ENCODE data around the gene SPAG9.

DNA sequence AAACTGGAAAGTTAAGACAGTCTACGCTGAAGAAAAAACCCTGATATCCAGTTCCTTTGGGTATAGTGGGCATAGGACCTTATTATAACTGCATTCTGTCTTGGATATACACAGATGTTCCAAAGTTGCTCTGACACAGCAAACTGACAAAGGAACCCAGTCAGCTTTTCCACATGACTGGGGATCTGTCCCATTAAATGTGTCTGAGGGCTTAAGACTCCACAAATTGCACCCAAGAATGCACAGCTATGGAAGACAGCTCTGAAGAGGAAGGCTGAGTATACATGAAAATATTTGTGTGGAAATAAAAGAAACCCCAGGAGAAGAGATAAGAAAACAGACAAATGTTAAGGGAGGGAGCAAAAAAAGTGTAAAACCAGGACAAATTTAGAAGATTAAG lies 114.1 kb downstream of the SPAG9 start:
- TF ChIP-seq RAD21 (IDR thresholded peaks at IDR 0.05; ENCODE audit: low read depth) (no peak), EZH2 (IDR thresholded peaks at IDR 0.05) (no peak), ZBTB33 (IDR thresholded peaks at IDR 0.05; ENCODE audit: extremely low read depth, insufficient replicate concordance, low read length) (no peak), CTCF (IDR thresholded peaks at IDR 0.05 in 2 of 3, conservative IDR thresholded peaks at IDR 0.05 in 1 of 3; ENCODE audit: borderline replicate concordance in 1 of 3, insufficient read depth in 1 of 3, low read depth in 2 of 3, low read length in 2 of 3) (no peak), TCF7L2 (IDR thresholded peaks at IDR 0.05; ENCODE audit: borderline replicate concordance, extremely low read depth, insufficient read depth, insufficient read length) (no peak), POLR2A (IDR thresholded peaks at IDR 0.05; ENCODE audit: borderline replicate concordance, extremely low read depth, insufficient read depth, insufficient read length) (no peak), ZNF274 (IDR thresholded peaks at IDR 0.05; ENCODE audit: low read depth, low read length) (no peak), CEBPB (IDR thresholded peaks at IDR 0.05; ENCODE audit: low read depth) (no peak), POLR2AphosphoS5 (IDR thresholded peaks at IDR 0.05; ENCODE audit: low read depth, low read length) (no peak), MAX (IDR thresholded peaks at IDR 0.05) (no peak), ELF1 (IDR thresholded peaks at IDR 0.05; ENCODE audit: borderline replicate concordance, low read depth) (no peak), EZH2phosphoT487 (IDR thresholded peaks at IDR 0.05; ENCODE audit: borderline replicate concordance) (no peak)
- TF ChIP-seq, protein P1, sequence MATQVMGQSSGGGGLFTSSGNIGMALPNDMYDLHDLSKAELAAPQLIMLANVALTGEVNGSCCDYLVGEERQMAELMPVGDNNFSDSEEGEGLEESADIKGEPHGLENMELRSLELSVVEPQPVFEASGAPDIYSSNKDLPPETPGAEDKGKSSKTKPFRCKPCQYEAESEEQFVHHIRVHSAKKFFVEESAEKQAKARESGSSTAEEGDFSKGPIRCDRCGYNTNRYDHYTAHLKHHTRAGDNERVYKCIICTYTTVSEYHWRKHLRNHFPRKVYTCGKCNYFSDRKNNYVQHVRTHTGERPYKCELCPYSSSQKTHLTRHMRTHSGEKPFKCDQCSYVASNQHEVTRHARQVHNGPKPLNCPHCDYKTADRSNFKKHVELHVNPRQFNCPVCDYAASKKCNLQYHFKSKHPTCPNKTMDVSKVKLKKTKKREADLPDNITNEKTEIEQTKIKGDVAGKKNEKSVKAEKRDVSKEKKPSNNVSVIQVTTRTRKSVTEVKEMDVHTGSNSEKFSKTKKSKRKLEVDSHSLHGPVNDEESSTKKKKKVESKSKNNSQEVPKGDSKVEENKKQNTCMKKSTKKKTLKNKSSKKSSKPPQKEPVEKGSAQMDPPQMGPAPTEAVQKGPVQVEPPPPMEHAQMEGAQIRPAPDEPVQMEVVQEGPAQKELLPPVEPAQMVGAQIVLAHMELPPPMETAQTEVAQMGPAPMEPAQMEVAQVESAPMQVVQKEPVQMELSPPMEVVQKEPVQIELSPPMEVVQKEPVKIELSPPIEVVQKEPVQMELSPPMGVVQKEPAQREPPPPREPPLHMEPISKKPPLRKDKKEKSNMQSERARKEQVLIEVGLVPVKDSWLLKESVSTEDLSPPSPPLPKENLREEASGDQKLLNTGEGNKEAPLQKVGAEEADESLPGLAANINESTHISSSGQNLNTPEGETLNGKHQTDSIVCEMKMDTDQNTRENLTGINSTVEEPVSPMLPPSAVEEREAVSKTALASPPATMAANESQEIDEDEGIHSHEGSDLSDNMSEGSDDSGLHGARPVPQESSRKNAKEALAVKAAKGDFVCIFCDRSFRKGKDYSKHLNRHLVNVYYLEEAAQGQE (IDR thresholded peaks at IDR 0.05; ENCODE audit: low read depth), result no peak
- TF ChIP-seq, protein P2, sequence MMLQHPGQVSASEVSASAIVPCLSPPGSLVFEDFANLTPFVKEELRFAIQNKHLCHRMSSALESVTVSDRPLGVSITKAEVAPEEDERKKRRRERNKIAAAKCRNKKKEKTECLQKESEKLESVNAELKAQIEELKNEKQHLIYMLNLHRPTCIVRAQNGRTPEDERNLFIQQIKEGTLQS (IDR thresholded peaks at IDR 0.05), result no peak
